T-helper 2 cell treated with Interferon-gamma antibody and Interleukin-4, amounts not matched to agents 5 μg/mL and 100 μg/mL, for 36 hours (primary cell): ENCODE measurements around the gene NXT2.
"Not testable (repeated sequence)": the region's sequence is repeated elsewhere in the genome, so short reads cannot be mapped to it uniquely, and the experiment has no call there.

Experiments used
- DNase-seq: peaks from one replicate; pipeline ENCODE4 v3.0.0; 2021; ENCODE audit warnings: low spot score
- H3K27ac Mint-ChIP-seq: one replicate; pipeline ENCODE4 v1.8.0; 2021; ENCODE audit warnings: mild to moderate bottlenecking, mixed read lengths
- H3K27me3 Mint-ChIP-seq: one replicate; pipeline ENCODE4 v1.8.0; 2021; ENCODE audit warnings: low read depth, mixed read lengths
- H3K36me3 Mint-ChIP-seq: one replicate; pipeline ENCODE4 v1.8.0; 2021; ENCODE audit warnings: low read depth, mixed read lengths
- H3K4me1 Mint-ChIP-seq: one replicate; pipeline ENCODE4 v1.8.0; 2021; ENCODE audit warnings: low read depth, mixed read lengths
- H3K4me3 Mint-ChIP-seq: one replicate; pipeline ENCODE4 v1.8.0; 2022; ENCODE audit warnings: mild to moderate bottlenecking, moderate library complexity, mixed read lengths
- H3K9me3 Mint-ChIP-seq: one replicate; pipeline ENCODE4 v1.8.0; 2021; ENCODE audit warnings: mixed read lengths

The NXT2 gene

GRCh38 chrX:109536439-109537323 is at the start of gene NXT2:
NXT2 (plus strand) TSS chrX:109536844; CDS start chrX:109537007, 163 bp downstream.
- peak within 1 kb of the TSS; percentile 97 for H3K27ac Mint-ChIP-seq
- peak within 1 kb of the TSS; percentile 98 for H3K4me3 Mint-ChIP-seq
- H3K4me1 Mint-ChIP-seq, result peaks cover 11% of the 10 kb centered on the region
- peaks cover 3% of the 10 kb centered on the region for H3K27me3 Mint-ChIP-seq
- H3K36me3 Mint-ChIP-seq, result no peaks in the 10 kb centered on the region
- peaks cover 6% of the 10 kb centered on the region for H3K9me3 Mint-ChIP-seq
- DNase-seq, result peak; percentile 84

GRCh38 chrX:109487640-109488039 is 49.0 kb upstream of the NXT2 start:
- H3K36me3 Mint-ChIP-seq, result no peaks in the 10 kb centered on the region
- DNase-seq, result no peak
- no peaks in the 10 kb centered on the region for H3K27me3 Mint-ChIP-seq
- H3K9me3 Mint-ChIP-seq, result no peaks in the 10 kb centered on the region
- no peaks in the 10 kb centered on the region for H3K4me1 Mint-ChIP-seq
- H3K4me3 Mint-ChIP-seq, result no peak overlapping the region
- no peak overlapping the region for H3K27ac Mint-ChIP-seq

DNA sequence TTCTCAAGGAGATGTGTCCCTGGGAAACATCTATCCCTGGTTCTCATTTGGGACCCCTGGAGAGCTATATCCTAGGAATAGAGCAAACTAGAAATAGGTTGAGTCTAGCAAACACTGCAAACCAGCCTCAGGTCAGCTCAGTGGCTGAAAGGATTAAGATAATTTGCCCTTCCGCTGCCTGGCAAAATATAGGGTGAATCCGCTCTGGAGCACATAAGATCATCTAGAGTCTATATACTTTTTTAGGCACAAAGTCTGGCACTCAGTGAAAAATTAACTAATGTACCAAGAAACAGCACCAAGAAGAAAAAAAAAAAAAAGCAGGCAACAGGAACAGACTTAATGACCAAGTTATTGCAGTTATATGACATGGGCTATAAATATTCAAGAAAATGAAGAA is 47.5 kb upstream of the NXT2 start:
- DNase-seq, result no peak
- Mint-ChIP-seq H3K27ac (no peak overlapping the region), H3K4me1 (no peaks in the 10 kb centered on the region), H3K27me3 (peaks cover 5% of the 10 kb centered on the region), H3K4me3 (no peak overlapping the region), H3K36me3 (no peaks in the 10 kb centered on the region), H3K9me3 (no peaks in the 10 kb centered on the region)

- H3K27me3 Mint-ChIP-seq, result peaks cover 7% of the 10 kb centered on the region
- no peaks in the 10 kb centered on the region for H3K4me1 Mint-ChIP-seq
- H3K27ac Mint-ChIP-seq, result no peak overlapping the region
- no peaks in the 10 kb centered on the region for H3K36me3 Mint-ChIP-seq
- DNase-seq, result no peak
- H3K4me3 Mint-ChIP-seq, result no peak overlapping the region
- no peaks in the 10 kb centered on the region for H3K9me3 Mint-ChIP-seq
Observed at GRCh38 chrX:109498434-109498833, 38.2 kb upstream of the NXT2 start.

GRCh38 chrX:109501176-109501575 is 35.5 kb upstream of the NXT2 start:
- Mint-ChIP-seq H3K4me3 (no peak overlapping the region), H3K9me3 (no peaks in the 10 kb centered on the region), H3K36me3 (no peaks in the 10 kb centered on the region), H3K27ac (no peak overlapping the region), H3K4me1 (no peaks in the 10 kb centered on the region), H3K27me3 (no peaks in the 10 kb centered on the region)
- DNase-seq, result no peak

GRCh38 chrX:109508915-109509314 is 27.7 kb upstream of the NXT2 start:
- H3K4me1 Mint-ChIP-seq, result no peaks in the 10 kb centered on the region
- DNase-seq, result no peak
- H3K9me3 Mint-ChIP-seq, result no peaks in the 10 kb centered on the region
- peaks cover 22% of the 10 kb centered on the region for H3K27me3 Mint-ChIP-seq
- no peaks in the 10 kb centered on the region for H3K36me3 Mint-ChIP-seq
- H3K4me3 Mint-ChIP-seq, result no peak overlapping the region
- H3K27ac Mint-ChIP-seq, result no peak overlapping the region

GRCh38 chrX:109511113-109511512 is 25.5 kb upstream of the NXT2 start:
- Mint-ChIP-seq H3K27me3 (peaks cover 22% of the 10 kb centered on the region), H3K9me3 (no peaks in the 10 kb centered on the region), H3K36me3 (no peaks in the 10 kb centered on the region), H3K4me3 (no peak overlapping the region), H3K27ac (no peak overlapping the region), H3K4me1 (no peaks in the 10 kb centered on the region)
- no peak for DNase-seq

GRCh38 chrX:109519001-109519400 is 17.6 kb upstream of the NXT2 start:
- H3K4me3 Mint-ChIP-seq, result no peak overlapping the region
- no peaks in the 10 kb centered on the region for H3K4me1 Mint-ChIP-seq
- no peaks in the 10 kb centered on the region for H3K9me3 Mint-ChIP-seq
- H3K27ac Mint-ChIP-seq, result no peak overlapping the region
- DNase-seq, result no peak
- H3K36me3 Mint-ChIP-seq, result no peaks in the 10 kb centered on the region
- H3K27me3 Mint-ChIP-seq, result peaks cover 7% of the 10 kb centered on the region

GRCh38 chrX:109533005-109533404 is 3.6 kb upstream of the NXT2 start:
- H3K27ac Mint-ChIP-seq, result no peak overlapping the region
- H3K4me3 Mint-ChIP-seq, result no peak overlapping the region
- H3K36me3 Mint-ChIP-seq, result no peaks in the 10 kb centered on the region
- H3K4me1 Mint-ChIP-seq, result peaks cover 10% of the 10 kb centered on the region
- H3K27me3 Mint-ChIP-seq, result peaks cover 3% of the 10 kb centered on the region
- DNase-seq, result no peak
- peaks cover 6% of the 10 kb centered on the region for H3K9me3 Mint-ChIP-seq

GRCh38 chrX:109533631-109534030 is 3.0 kb upstream of the NXT2 start:
- Mint-ChIP-seq H3K4me3 (no peak overlapping the region), H3K9me3 (peaks cover 6% of the 10 kb centered on the region), H3K4me1 (peaks cover 11% of the 10 kb centered on the region), H3K27ac (no peak overlapping the region), H3K27me3 (peaks cover 3% of the 10 kb centered on the region), H3K36me3 (no peaks in the 10 kb centered on the region)
- no peak for DNase-seq

GRCh38 chrX:109534933-109535332 is 1.7 kb upstream of the NXT2 start:
- no peaks in the 10 kb centered on the region for H3K36me3 Mint-ChIP-seq

GRCh38 chrX:109535578-109535977 is 1.1 kb upstream of the NXT2 start:
- DNase-seq, result no peak
- H3K27ac Mint-ChIP-seq, result no peak overlapping the region
- peak overlapping the region; percentile 51 for H3K4me3 Mint-ChIP-seq
- peaks cover 6% of the 10 kb centered on the region for H3K9me3 Mint-ChIP-seq
- no peaks in the 10 kb centered on the region for H3K36me3 Mint-ChIP-seq
- peaks cover 3% of the 10 kb centered on the region for H3K27me3 Mint-ChIP-seq
- peaks cover 11% of the 10 kb centered on the region for H3K4me1 Mint-ChIP-seq

More at GRCh38 chrX:109534933-109535332, 1.7 kb upstream of the NXT2 start:
- DNase-seq, result no peak
- H3K9me3 Mint-ChIP-seq, result peaks cover 6% of the 10 kb centered on the region
- H3K27me3 Mint-ChIP-seq, result peaks cover 3% of the 10 kb centered on the region
- H3K27ac Mint-ChIP-seq, result no peak overlapping the region
- H3K4me3 Mint-ChIP-seq, result no peak overlapping the region
- H3K4me1 Mint-ChIP-seq, result peaks cover 11% of the 10 kb centered on the region

DNA sequence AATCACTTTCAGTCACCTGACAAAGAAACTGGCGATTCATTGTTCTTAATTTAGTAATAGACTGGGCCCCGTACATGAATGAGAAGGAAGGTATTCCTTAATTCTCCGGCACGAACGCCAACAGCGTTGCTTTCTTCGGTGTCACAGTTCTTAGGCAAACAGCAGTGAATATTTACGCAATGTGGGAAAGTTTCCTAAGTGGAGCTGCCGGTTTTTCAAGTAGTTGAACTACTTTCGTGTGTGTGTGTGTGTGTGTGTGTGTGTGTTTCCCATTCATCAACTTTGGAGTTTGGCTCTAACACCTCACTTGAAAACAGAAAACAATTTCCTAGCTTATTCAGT is 651 bp downstream of the NXT2 start:
- DNase-seq, result peak; percentile 3
- H3K4me1 Mint-ChIP-seq, result peaks cover 11% of the 10 kb centered on the region

GRCh38 chrX:109539007-109539406 is 2.4 kb downstream of the NXT2 start:
- not testable (repeated sequence) for H3K36me3 Mint-ChIP-seq, H3K27ac Mint-ChIP-seq, H3K27me3 Mint-ChIP-seq, DNase-seq, H3K9me3 Mint-ChIP-seq, H3K4me1 Mint-ChIP-seq, H3K4me3 Mint-ChIP-seq

More for the DNA sequence above, 651 bp downstream of the NXT2 start:
- no peaks in the 10 kb centered on the region for H3K36me3 Mint-ChIP-seq
- H3K27me3 Mint-ChIP-seq, result peaks cover 3% of the 10 kb centered on the region
- peaks cover 6% of the 10 kb centered on the region for H3K9me3 Mint-ChIP-seq
- H3K4me3 Mint-ChIP-seq, result peak overlapping the region; percentile 98
- peak overlapping the region; percentile 97 for H3K27ac Mint-ChIP-seq

DNA sequence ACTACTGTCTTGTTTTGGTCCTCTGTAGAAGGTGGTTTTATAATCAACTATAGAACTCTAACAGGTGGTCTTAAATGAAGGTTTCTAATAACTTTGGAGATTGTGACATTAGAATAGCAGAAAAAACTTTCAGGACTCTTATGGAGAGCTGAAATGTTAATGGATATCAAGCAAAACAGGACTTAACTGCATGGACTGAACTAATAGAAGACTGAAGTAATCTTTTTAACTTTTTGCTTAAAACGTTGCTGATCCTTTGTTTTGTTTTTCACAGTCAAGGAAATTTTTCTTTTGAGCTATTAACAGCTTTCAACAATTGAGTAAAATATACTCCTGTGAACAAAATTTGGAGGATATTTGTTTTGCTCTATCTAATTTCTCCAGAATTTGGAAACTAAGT is 17.2 kb downstream of the NXT2 start:
- no peaks in the 10 kb centered on the region for H3K9me3 Mint-ChIP-seq
- no peak for DNase-seq
- no peaks in the 10 kb centered on the region for H3K27me3 Mint-ChIP-seq
- H3K27ac Mint-ChIP-seq, result no peak overlapping the region
- no peak overlapping the region for H3K4me3 Mint-ChIP-seq
- no peaks in the 10 kb centered on the region for H3K4me1 Mint-ChIP-seq
- no peaks in the 10 kb centered on the region for H3K36me3 Mint-ChIP-seq
